Kasumi-1 (cell line): ENCODE measurements around the gene TFDP2.
A peak's percentile ranks its signal among the peaks of the same experiment; 100 is the strongest.
"Not testable (repeated sequence)": the region's sequence is repeated elsewhere in the genome, so short reads cannot be mapped to it uniquely, and the experiment has no call there.

Experiments used
- DNase-seq, 2 experiments: peaks; one replicate each; lab custom pipeline; 2025; lab: John Stamatoyannopoulos, UW

TFDP2 gene

DNA sequence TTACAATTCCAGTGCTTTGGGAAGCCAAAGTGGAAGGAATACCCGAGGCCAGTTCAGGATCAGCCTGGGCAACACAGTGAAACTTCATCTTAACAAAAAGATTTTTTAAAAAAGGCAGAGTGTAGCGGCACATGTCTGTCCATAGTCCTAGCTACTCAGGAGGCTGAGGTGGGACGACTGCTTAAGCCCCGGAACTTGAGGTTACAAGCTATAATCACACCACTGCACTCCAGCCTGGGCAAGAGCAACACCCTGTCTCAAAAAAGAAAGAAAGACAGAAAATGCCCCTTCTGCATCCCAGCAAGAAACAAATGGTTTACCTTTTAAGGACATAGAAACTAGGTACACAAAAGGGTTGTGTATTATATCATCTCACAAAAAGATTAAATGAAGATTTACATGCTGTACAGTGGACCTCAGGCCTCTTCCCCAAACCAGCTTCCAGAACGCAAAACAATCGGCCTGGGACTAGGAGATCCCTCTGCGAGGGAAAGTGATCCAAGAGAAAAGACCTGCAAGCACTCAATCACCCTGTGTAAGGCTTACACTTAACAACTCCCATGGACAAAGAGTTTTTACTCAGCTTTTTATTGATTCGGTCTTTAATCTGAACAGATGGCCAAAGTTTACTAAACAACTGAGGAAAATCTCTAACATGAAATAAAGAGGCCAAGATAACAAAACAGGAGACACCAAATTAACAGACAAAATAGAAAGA is 21.2 kb downstream of the TFDP2 start:
- DNase-seq = no peak

DNA sequence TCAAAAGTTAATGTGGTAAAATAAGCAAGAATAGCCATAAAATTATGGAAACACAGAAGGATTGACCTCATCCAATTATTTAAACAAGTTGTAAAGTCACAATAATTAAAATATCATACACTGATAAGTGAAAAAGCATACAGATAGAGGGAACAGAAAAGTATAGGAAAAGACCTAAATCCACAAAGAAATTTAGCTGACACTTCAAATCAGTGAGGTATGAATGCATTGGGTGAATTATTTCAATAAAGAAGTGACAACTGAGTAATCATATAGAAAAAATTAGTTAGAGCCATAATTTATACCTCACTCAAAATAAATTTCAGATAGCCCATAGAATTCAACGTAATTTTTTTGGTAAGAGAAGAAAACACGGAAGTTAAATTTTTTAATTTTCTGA is 25.1 kb downstream of the TFDP2 start:
- no peak for DNase-seq

DNA sequence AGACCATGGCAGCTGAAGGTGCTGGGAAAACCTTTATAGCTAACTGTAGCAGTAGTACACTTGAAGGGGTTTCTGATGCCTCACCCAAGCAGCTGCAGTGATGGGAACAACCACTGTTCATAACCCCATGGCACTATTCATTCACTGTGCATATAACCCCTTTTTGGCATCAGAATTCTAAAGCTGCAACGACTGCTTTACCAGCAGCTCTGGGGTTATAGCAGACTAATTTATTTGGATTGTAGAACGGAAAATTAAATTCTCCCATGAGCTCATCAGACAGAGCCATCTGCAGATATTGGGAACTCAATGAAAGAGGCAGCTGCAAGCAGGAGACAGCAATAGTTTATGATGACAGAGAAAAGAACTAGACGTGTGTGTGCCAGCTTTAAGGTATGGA is 28.6 kb downstream of the TFDP2 start:
- no peak for DNase-seq

DNA sequence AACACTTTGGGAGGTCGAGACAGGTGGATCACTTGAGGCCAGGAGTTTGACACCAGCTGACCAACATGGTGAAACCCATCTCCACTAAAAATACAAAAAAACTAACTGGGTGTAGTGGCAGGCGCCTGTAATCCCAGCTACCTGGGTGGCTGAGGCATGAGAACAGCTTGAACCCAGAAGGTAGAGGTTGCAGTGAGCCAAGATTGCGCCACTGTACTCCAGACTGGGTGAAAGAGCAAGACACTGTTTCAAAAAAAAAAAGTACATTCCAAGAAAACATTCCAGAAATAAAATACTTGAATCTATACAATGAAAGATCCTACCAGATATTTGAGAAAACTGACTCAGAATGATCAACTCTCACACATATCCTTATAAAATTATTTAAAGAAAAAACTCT is 30.4 kb downstream of the TFDP2 start:
- DNase-seq = no peak

GRCh38 chr3:142117056-142117851 is 32.1 kb downstream of the TFDP2 start:
- DNase-seq = no peak

DNA sequence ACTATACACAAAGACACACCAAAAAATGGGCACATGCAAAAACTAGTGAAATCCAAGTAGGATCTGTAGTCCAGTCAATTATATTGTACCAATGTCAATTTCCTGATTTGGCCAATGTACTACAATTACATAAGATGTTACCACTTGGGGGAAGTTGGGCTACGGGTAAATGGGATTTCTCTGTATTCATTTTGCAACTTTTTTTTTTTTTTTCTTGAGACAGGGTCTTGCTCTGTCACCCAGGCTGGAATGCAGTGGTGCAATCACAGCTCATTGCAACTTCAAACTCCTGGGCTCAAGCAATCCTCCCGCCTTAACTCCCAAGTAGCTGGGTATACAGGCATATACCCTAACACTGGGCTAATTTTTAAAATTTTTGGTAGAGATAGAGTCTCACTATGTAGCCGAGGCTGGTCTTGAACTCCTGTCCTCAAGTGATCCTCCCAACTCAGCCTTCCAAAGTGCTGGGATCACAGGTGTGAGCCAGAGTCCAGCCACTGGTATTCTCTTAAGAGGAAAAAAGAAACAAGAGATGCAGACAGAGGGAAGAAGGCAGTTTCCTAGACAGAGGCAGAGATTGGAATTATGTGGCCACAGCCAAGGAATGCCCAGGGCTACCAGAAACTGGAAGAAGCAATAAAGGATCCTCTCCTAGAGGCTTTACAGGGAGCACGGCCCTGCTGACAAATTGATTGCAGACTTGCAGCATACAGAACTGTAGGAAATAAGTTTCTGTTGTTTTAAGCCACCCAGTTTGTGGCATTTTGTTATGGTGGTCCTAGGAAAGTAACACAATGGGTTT is 33.3 kb downstream of the TFDP2 start:
- no peak for DNase-seq

DNA sequence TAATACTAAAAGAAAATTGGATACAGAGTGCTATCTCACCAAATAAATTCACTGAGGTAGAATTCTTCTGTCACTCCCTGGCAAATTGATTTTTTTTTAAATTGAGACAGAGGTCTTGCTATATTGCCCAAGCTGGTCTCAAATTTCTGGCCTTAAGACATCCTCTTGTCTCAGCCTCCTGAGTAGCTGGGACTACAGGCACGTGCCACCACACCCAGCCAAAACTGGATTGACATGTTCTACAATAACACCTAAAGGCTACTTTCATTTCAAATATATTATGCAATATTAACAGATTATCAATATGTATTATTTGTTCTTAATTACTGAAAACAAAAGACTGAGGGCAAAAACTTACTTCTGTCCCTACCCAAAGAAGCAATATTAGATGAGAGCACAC is 36.7 kb downstream of the TFDP2 start:
- DNase-seq = no peak

DNA sequence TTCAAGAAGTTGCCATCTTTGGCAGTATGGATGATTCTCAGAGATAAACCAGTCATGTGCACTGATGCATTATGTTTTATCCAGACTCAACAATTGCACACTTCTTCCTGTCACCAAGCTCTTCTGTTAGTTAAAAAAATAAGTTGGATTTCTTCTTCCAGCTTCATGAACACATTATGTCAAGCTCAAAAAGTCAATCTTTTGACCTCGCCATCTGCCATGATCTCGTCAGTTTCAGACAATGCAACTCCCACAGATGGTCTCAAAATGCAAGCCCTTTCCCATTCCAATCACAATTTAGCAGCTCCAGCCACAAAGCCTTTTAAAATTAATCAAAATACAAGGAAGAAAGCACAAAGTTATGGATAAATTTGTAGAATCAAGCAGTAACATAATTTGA is 42.8 kb downstream of the TFDP2 start:
- DNase-seq = no peak

GRCh38 chr3:142105991-142106390 is 43.4 kb downstream of the TFDP2 start:
- DNase-seq = no peak

DNA sequence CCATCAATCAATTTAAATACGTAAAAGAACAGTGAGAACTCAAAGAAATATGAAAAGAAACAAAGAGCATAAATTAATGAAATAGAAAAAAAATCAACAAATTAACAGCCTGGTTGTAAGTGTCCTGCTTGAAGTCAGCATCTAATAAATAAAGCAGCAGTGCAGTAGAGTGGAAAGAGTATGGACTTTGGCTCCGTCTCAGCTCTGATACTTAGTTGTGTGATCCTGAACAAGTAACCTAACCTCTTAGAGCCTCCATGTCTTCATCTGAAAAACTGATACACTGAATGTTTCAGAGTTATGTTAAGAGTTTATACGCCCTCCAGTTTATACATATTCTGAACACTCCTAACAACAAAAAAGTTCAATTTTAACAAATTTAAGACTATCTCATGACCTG is 44.6 kb downstream of the TFDP2 start:
- DNase-seq = no peak

DNA sequence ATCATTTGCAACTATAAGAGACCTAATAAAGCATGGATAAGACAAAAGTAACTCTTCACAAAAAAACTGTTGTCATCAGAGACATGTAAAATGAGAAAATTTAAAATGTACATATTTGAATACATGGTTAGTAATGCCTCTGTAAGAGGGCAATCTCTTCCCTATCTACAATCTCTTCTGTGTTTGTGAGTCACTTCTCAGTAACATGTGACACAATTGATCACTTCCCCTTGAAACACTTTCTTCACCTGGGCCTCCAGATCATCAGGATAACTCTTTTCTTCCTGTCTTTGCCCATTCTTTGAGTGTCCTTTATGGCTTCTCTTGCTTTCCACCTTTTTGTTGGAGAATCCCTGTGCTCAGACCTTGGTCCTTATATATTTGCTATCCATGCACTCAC is 50.4 kb downstream of the TFDP2 start:
- peak in 1 of 2 experiments; percentile 16 for DNase-seq

GRCh38 chr3:142097099-142097843 is 52.1 kb downstream of the TFDP2 start:
- no peak for DNase-seq

GRCh38 chr3:142095841-142096240 is 53.5 kb downstream of the TFDP2 start:
- DNase-seq = no peak

GRCh38 chr3:142088925-142089324 is 60.4 kb downstream of the TFDP2 start:
- not testable (repeated sequence) for DNase-seq

DNA sequence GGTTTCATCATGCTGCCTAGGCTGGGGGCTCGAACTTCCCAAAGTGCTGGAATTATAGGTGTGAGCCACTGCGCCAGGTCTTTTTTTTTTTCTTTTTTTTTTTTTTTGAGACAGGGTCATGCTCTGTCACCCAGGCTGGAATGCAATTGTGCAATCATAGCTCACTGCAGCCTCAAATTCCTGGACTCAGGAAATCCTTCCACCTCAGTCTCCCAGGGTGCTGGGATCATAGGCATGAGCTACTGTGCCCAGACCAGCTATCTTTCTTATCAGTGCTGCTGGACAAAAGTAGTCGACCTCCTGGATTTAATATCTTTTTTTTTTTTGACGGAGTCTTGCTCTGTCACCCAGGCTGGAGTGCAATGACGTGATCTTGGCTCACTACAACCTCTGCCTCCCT is 60.8 kb downstream of the TFDP2 start:
- no peak for DNase-seq

DNA sequence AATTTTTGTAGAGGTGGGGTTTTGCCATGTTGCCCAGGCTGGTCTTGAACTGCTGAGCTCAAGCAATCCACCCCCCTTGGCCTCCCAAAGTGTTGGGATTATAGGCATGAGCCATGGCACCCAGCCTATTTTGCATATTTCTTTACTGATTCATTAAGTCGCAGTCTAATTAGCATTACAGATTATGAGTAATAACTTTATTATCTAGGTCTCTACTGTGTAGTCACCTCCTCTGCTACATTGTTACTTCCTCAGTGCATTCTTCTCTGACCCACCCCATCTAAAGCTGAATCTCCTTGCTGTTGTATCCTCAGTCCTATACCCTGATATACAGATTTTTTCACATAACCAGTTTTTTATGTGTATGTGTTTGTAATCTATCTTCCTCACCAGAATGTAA is 61.7 kb downstream of the TFDP2 start:
- no peak for DNase-seq

DNA sequence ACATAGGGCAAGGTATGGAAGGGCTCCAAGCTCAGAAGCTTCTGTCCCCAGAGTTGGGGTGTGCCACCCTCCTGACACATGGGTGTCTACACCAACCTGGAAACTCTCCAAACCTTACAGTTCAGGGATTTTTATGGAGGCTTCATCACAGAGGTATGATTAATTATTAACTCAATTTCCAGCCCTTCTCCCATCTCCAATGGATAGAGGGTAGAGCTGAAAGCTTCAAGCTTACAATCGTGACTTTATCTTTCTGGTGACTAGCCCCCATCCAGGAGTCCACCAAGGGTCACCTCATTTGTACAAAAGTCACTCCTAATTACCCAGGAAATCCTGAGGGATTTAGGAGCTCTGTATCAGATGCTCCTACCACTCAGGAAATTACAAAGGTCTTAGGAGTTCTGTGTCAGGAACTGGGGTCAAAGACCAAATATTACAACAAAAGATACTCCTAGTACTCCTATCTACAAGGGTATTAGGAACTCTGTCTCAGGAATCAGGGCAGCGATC is 62.7 kb downstream of the TFDP2 start:
- no peak for DNase-seq

DNA sequence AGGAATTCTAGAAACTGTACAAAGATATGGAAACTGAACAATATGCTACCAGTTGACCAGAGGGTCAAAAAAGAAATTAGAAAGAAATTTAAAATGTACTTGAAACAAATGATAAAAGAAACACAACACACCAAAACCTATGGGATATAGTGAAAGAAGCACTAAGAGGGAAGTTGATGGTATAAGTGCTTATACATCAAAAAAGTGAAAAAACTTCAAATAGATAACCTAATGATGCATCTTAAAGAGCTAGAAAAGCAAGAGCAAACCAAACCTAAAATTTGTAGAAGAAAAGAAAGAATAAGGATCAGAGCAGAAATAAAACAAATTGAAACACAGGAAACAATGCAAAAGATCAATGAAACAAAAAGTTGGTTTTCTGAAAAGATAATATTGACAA is 68.2 kb downstream of the TFDP2 start:
- no peak for DNase-seq

DNA sequence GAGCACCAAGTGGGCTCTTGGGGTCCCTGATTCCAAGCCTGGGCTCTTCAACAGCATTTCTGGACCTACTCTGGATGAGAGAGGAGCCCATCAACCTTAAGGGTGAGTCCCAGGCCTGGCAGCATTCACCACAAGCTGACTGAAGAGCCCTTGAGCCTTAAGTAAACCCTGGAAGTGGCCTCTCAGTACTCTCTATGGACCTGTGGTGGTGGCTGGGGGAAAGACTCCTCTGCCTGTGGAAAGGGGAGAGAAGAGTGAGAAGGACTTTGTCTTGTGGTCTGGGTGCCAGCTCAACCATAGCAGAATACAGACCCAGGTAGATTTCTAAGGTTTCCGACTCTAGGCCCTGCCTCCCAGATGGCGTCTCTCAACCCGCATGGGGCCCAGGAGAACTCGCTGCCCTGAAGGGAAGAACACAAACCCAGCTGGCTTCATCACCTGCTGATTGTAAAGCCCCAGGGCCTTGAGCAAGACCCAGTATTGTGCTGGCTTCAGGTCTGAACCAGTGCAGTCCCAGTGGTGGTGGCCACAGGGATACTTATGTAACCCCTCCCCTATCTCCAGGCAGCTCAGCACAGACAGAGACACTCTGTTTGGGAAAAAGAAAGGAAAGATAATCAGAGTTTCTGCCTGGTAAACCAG is 71.4 kb downstream of the TFDP2 start:
- no peak for DNase-seq

GRCh38 chr3:142077155-142077858 is 72.0 kb downstream of the TFDP2 start:
- no peak for DNase-seq

GRCh38 chr3:142075656-142076055 is 73.7 kb downstream of the TFDP2 start:
- DNase-seq = not testable (repeated sequence)
